NCI-H2107 treated with DMSO at 0.1 percent for 48 hours (cell line): ENCODE data around the gene TOM1L2.
A peak's percentile ranks its signal among the peaks of the same experiment; 100 is the strongest.

Source experiments
- DNase-seq: peaks from one replicate; lab custom pipeline; 2025; ENCODE audit not compliant: unreplicated experiment; lab: John Stamatoyannopoulos, UW

TOM1L2 gene

DNA sequence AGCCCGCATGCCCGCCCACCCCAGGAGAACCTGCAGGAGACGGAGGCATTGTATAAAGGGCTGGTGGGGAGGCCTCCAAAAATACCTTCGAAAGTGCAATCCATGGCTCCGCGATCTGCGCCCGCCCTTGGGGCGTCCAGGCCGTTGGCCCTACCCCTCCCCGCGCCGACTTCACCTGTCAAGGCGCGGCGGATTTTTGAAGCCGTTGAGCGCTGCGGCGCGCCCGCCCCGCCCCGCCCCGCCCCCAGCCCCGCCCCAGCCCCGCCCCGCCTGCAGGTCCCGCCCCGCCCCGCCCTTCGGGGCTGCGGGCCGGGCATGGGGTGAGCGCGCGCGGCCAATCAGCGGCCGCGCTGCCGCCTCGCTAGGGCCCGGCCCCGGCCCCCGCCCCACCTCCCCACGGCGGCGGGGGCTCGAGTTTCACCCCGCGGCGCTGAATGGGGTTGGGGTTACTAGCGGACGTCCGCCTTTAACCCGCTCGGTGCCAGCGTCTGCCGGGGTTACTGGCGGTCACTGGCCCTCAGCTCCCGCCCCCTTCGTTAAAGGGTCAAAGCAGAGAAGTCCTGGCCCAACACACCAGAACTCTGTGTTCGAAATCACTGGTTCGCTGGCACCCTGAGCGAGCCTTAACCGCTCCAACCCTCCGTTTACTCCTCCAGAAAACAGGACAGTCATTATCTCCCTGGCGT is 148.6 kb downstream of the TOM1L2 start:
- peak; percentile 34 for DNase-seq

DNA sequence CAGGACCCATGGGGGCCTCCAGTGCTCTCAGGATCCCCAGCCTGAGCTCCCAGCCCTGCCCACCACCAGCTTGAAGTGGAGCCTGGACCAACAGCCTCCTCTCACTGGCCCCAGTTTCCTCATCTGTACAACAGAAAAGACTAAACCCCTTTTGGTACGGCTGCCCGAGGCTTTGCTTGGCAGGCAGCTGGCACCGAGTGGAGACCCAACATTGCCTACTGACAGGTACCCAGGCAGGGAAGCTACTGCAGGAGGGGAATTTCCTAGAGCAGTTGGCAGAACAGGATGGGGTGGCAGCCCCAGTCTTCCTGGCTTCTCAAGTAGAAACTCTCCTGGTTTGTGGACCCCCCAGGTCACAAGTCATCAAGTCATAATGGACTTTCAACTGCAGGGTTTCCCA is 149.6 kb downstream of the TOM1L2 start:
- no peak for DNase-seq

DNA sequence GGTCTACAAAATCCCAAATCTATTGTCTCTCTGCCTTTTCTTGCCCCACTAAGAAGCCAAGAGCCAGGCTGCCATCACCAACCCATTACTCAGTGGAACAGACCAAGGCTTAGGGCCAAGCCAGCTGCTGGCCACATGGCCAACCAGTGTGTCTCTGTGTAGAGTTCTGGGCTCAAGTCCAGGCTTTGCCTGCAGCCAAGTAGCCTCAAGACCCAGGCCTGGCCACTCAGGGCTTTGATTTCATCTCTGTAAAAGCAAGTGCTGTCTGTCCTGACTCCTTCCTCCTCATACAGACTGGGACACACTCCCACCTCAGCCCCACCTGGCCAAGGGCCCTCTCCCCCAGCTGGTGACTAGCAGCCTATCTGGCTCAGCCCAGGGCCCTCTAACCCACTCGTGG is 150.0 kb downstream of the TOM1L2 start:
- no peak for DNase-seq

DNA sequence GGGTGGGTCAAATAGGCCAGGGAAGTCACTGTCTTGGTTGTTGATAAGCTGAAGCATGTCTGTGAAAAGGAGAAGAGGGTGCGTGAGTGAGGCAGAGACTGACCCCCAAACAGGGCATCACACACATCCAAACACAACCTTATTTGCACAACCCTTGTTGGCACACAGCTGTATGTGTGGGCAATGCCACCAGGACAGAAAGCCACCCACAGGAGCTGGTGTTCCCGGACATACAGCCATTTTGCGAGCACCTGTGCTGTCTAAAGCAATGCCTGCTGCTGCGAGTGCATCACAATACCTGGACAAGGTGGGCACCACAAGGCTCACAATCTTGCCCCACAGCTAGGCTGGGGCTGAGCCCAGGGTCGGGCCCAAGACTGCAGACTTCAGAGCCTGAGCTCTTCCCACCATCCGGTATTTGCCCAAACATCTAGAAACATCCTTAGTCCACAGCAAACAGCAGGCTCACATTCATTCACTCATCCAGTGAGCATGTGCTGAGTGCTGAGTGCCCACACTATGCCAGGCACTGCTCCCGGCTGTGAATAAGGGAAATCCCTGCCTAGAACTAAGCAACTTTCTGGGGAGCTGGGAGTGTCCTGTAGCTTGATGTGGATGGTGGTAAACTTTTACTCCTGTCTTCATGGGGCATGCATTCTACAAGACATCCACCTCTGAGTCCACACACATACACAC is 151.6 kb downstream of the TOM1L2 start:
- DNase-seq = no peak

DNA sequence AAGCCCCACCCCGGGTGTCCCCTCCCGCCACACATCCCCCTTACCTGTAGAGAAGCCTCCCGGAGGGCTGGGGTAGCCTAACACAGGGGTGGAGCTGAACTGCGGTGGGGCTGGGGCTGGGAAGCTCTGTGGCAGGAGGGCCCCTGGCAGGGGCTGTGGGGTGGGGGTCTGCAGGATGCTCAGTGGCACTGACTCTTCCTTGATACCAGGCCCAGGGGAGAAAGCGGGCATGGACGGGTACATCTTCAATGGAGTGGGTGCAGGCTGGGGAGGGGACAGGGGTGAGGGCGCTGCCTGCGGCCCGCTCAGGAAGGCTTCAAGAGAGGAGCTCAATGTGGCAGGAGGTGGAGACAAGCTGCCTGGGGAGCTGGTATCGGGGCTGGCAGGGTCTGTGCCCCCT is 152.2 kb downstream of the TOM1L2 start:
- no peak for DNase-seq

DNA sequence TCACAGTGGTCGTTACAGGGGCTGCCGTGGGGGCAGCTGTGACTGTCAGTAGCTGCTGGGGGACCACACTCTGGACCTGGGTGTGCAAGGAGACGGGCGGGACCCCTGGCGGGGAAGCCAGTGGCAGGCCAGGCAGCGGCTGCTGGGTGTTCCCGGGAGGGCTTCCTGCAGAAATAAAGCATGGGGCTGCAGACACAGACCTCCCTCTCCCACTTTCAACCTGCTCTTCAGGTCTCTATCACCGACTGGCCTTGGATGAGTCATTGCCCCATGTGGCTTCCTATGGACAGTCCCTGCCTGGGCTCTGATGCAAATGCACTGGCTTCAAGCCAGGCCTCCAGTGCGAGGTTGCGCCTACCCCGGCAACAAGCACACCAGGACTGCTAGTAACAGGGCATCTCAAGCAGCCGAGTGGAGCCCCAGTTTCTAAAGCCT is 152.6 kb downstream of the TOM1L2 start:
- no peak for DNase-seq

DNA sequence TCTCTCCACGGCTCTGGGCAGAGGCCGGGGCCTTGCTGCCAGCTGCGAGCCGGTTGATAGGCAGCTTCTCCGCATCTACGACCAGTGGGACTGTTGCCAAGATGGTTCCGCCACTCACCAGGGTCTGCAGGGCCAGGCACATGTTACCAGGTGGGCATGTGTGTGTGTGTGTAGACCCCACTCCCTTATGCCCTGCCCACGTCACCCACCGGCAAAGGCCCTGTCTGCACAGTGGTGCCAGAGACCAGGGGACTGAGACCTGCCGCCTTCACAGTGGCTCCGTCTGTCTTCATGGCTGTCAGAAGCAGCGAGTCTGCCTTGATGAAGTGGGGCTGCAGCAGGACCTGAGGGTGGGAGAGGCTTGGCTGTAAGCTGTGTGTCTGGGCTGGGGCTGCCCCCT is 153.1 kb downstream of the TOM1L2 start:
- DNase-seq = no peak

DNA sequence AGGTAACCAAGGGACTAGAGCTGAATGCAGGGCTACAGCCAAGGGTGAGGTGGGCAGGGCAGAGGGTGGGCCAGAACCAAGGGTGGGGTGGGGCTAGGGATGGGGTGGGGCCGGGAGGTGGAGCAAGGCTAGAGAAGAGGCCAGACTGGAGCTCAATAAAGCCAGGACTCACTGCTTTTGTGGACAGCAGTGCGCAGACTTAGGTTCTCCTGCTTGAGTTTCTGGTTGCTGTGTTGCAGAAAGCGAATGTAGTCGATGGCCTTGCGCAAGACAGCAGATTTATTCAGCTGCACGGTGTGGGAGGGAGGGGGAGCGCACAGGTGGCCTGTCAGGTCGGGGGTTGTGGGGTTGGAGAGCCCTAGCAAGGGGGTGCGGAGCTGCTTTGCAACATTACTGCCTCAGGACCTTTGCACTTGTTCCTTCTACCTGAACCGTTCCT is 154.1 kb downstream of the TOM1L2 start:
- no peak for DNase-seq

DNA sequence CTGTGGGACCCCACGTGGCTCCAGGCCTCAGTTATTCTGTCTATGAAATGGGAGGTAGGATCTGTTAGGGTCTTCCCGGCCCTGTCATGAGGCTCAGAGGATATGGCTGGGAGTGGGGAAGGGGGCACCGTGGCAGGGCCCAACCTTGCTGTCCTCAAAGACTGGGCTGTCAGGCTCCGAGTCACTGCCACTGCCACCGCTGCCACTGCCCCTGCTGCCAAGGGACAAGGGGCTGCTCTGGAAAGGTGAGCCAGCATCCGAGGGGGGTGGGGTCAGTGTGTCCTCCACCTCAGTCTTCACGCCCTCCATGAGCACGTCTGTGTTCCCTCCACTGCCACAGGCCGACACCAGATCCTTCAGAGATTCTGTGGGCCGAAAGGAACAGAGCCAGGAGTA is 154.7 kb downstream of the TOM1L2 start:
- DNase-seq = no peak

DNA sequence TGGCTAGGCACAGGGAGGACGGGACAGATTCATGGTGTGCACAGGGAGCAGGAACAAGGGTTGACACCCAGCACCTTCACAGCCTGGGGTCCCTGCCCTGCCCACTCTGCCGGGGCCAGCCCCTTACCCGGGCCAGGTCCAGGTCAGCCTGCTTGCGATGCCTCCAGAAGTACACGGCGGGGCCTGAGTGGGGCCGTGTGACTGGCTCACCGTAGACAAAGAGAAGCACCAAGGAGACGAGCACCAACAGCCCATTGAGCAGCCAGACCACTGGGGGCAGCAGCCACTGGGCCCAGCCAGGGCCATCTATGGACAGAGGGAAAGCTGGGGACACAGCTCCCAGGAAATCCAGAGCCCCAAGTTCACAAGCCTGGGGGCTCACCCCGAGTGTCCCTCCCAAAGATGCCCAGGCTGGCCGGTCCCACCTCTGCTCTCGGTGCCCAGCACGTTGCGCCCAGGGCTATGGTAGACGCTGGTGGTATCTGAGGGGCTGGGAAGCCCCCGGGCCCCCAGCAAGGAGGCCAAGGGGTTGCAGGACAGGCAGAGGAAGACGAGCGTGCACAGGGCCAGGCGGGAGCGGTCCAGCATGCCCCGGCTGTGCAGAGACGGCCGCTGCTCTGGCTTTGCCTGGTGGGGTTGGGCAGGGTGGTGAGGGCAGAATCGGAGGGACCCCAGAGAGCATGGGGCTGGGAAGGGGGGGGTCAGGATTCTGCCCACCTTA is 155.2 kb downstream of the TOM1L2 start:
- no peak for DNase-seq

DNA sequence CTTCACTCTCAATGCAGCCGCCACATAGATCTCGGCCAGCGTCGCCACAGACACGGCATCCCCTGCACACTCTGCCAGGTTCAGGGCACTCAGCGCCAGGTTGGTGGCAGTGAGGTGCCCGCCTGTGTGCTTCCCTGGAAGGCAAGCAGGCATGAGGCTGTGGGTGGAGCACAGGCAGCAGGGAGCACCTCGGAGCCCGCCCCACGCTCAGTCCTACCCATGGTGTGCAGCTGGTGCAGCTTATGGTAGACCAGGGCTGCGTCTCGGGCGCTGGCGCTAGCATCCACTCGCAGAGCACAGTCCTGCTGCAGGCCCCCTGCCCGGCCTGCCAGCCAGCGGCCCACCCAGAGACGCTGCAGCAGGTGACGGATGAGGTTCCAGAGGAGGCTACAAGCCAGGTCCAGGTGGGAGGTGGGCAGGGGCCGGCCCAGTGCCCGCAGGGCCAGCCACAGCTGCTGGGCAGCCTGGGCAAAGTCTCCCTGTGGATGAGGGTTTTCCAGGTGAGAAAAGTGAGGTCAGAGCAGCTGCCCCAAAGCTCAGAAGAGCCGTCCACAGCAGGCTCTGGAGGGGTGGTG is 155.9 kb downstream of the TOM1L2 start:
- DNase-seq = no peak

DNA sequence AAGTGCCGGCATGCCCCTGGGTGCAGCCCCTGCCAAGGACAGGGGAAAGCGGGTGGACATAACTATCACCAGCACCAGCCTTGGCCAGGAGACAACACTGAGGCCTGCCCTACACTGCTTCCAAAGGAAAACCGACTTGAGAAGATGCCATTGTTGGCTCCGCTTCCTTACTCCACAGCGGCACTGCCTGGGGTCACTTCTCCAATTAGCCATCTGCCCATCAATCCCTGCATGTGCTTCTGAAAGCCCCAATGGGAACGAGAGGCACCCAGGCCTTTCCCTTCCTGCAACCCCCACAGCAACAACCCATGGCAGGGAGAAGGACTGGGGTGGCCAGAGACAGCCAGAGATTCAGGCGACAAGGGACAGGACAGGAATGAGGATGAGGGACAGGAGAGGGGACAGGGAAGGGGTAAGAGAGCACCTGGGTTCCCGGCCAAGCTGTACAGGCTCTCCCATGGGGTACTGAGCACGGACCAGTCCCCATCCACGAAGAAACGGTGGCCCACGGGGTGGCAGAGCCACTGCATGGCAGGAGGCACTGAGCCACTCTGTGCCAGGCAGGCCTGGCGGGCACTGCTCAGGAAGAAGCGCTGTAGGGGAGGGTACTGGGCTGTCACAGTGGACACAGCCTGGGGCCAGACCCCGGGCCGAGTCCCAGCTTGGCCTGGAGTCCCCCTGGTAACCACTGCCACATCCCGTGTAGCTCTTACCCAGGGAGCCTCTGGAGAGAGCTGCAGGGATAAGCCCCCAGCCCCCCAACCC is 156.6 kb downstream of the TOM1L2 start:
- no peak for DNase-seq

DNA sequence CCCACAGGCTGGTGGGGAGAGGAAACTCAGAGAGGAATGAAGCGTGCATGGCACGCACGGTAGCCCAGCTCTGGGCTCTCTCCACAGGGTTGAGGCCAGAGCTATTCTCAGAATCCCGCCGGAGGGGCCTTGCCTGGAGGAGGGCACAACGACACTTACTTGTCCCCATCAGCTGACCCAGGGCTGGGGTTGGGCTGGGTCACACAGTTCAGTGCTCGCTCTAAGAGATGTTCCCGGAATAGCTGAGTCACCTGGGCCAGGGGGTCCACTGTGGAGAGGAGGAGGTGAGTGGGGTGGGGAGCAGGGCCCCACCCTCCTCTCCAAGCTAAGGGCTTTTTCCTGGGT is 157.2 kb downstream of the TOM1L2 start:
- no peak for DNase-seq

DNA sequence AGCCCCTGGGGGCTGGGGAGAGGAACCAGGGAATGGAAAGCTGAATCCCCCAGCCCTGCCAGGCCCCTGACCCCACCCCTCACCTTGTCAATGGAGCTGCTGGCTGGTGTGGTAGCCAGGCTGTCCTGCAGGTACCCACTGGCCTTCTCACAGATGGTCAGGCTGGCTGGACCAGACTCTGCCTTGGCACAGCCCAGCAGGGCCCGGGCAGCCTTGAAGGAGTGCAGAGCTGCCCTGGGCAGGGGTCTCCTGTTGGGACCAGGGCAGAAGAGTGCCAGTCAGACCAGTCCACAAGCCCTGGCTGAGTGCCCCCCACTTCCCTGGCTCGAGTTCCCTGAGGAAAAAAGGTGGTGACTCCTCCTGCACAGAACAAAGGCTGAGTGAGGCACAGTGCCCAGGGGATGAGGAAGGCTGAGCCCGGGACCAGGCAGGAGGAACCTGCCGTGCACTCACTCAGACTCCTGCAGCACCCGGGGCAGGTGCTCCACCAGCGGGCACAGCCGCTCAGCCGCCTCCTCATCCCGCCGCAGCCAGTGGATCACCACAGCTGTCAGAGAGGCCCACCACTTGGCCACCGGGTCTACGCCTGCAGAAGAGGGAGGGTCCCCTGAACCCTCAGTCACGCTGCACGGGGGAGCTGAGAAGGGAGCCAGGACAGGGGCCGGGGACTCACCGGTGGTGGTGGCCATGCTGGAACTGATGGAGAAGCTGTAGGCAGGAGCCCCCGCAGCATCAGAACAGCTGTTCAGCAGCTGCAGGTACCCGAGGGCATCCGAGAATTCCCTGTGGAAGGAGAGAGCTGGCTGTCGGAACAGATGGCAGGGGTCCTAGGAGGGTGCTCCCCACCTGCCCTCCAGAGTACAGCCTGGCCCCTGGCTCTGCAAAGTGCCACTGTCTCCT is 157.8 kb downstream of the TOM1L2 start:
- no peak for DNase-seq

DNA sequence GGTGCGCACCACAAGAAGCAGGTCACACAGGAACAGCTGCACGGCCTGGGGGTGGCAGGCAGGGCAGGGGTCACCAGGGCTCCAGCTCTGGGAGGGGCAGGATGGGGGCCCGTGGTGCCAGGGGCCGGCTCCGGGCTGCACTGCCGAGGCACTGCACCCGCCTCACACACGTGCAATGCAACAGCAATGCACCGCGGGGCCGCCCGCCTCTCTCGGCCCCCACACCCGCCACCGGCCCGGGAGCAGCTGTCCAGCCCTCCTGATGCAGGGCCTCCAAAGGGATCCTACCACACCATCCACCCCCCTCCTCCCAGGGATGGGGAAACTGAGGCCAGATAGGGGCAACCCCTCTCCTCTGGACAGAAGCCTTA is 158.5 kb downstream of the TOM1L2 start:
- DNase-seq = no peak

DNA sequence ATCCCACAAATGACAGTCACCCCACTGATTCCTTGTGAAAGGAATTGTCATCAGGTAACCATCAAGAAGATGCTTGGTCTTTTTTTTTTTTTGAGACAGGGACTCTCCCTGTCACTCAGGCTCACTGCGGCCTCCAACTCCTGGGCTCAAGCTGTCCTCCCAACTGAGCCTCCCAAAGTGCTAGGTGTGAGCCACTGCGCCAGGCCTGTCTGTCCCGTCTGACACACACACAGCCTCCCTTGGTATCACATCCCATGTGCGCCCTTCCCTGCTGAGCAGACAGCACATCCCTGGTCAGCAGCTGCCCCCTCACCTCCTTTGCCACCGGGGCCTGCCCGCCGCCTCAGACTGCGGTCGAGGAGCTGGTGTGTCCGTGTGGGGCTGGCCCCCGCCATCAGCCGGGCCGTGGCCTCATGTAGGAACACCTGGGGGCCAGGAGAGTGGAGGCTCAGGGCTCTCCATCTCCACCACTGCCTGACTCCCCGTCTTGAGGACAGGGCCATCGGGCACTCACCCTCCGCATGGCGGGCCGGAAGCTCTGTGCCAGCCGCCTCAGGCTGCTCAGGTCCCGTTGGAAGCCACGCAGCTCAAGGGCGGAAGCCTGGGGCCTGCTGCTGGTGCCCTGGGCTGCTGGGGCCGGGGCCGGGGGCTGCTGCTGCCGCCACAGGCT is 159.0 kb downstream of the TOM1L2 start:
- no peak for DNase-seq

DNA sequence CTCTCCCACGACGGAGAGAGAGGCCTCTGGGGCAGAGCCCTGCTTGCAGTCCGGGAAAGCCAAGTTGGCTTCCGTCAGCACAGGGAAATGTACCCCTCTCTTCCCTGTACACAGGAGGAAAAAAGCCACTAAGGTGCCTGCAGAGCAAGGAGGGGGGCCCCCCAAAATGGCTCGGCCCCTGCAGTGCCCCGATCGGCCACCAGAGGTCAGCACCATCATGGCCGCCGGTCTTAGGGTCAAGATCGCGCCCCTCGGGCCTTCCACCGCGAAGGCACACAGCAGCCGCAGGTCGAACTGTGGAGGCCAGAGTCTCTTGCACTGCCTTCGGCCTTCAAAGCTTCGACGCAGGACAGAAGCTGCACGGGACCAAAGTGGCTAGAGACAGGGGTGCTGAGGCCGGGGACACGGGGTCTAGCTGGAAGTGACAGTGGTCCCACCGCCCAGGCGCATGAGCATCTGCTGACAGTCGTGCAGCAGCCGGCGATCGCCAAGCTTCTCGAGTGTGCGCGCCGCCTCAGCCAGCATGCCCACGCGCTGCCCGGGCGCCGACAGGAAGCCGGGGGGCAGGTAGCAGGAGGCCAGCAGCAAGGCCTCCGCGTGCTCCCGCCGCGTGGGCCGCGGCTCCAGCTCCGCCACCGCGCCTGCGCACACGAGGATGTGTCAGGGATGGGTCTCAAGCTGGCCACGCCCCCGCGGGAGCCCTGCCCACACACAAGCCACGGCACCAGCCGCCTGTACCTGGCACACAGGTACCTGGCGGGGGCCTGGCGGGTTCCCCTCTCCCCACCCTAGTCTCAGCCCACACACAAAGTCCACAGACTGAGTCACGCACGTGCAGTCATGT is 159.8 kb downstream of the TOM1L2 start:
- no peak for DNase-seq

DNA sequence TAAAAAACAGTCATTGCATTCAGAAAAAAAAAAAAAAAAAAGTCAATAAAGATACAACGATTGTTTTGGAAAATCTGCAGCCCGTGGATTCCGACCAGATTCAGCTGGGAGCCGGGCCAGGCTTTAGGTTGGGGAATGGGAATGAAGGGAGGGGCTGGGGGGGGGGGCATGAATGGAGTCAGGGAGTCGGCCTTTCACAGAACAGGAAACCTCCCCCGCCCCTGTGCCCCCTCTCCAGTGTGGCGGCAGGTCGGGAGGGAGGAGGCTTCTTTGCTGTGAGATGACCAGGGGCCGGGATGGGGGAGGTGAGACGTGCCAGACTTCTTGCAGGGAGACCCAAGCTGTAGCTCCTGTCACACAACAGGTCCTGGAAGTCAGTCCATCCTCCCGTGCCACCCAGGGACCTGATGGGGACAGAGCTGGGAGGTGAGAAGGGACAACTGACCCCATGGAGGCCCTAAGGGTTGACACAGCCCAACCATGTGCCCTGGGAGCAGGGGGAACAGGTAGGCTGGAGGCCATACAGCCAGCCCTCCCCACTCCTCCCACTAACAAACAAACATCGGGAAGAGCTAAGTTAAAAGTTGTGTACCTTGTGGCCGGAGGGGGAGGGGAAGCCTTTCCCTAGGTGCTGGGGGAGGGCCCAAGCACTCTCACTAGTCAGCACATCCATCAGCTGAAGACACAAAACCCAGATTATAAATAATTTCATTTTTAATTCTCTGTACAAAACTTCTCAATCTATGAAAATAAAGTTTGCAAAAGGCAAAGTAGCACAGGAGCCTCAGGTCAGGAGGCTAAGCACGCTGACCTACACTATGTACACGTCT is 160.6 kb downstream of the TOM1L2 start:
- no peak for DNase-seq
